Activated T-cell treated with anti-CD3 and anti-CD28 coated beads, Interleukin-2, amount 50 U/mL, for 1 hour (primary cell): ENCODE measurements around the gene POLRMT.

Experiments used
- DNase-seq: peaks from one replicate; pipeline ENCODE4 v3.0.0-alpha.2; 2020

Gene POLRMT

GRCh38 chr19:662962-663681, 29.8 kb upstream of the POLRMT start, which contains the start of gene RNF126:
Gene RNF126, minus strand, starts transcription at chr19:663214. Its CDS starts 93 bp downstream, at chr19:663121.
- peak; percentile 95 for DNase-seq

GRCh38 chr19:662207-662961, 29.0 kb upstream of the POLRMT start:
- DNase-seq = peak; percentile 68

- peak; percentile 70 for DNase-seq
These were observed 28.3 kb upstream of the POLRMT start for GRCh38 chr19:661427-662196.

- DNase-seq = no peak
These were observed 27.6 kb upstream of the POLRMT start for GRCh38 chr19:660793-661426.

GRCh38 chr19:658916-659839, 25.8 kb upstream of the POLRMT start:
- peak; percentile 62 for DNase-seq

GRCh38 chr19:658059-658839, 24.9 kb upstream of the POLRMT start:
- DNase-seq = no peak

GRCh38 chr19:657611-658010, 24.3 kb upstream of the POLRMT start:
- DNase-seq = no peak

- no peak for DNase-seq
These were observed 23.6 kb upstream of the POLRMT start for GRCh38 chr19:656751-657559.

- no peak for DNase-seq
These were observed 22.4 kb upstream of the POLRMT start for GRCh38 chr19:655691-656090.

- no peak for DNase-seq
These were observed 20.1 kb upstream of the POLRMT start for GRCh38 chr19:653425-653824.

- no peak for DNase-seq
These were observed 19.4 kb upstream of the POLRMT start for GRCh38 chr19:652467-653389.

GRCh38 chr19:651991-652390, 18.7 kb upstream of the POLRMT start:
- no peak for DNase-seq

GRCh38 chr19:651114-651818, 17.9 kb upstream of the POLRMT start:
- no peak for DNase-seq

- no peak for DNase-seq
These were observed 16.8 kb upstream of the POLRMT start for GRCh38 chr19:650121-650520.

- no peak for DNase-seq
These were observed 15.8 kb upstream of the POLRMT start for GRCh38 chr19:648904-649801.

- DNase-seq = no peak
These were observed 15.0 kb upstream of the POLRMT start for GRCh38 chr19:648305-648704.

GRCh38 chr19:647566-648284, 14.4 kb upstream of the POLRMT start:
- no peak for DNase-seq
